Midbrain (tissue), 1 donor: ENCODE results near the gene ST3GAL2.

ENCODE experiments used
- DNase-seq: peaks from one replicate; lab custom pipeline; 2025; lab: John Stamatoyannopoulos, UW

ST3GAL2 gene, protein sequence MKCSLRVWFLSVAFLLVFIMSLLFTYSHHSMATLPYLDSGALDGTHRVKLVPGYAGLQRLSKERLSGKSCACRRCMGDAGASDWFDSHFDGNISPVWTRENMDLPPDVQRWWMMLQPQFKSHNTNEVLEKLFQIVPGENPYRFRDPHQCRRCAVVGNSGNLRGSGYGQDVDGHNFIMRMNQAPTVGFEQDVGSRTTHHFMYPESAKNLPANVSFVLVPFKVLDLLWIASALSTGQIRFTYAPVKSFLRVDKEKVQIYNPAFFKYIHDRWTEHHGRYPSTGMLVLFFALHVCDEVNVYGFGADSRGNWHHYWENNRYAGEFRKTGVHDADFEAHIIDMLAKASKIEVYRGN

DNA sequence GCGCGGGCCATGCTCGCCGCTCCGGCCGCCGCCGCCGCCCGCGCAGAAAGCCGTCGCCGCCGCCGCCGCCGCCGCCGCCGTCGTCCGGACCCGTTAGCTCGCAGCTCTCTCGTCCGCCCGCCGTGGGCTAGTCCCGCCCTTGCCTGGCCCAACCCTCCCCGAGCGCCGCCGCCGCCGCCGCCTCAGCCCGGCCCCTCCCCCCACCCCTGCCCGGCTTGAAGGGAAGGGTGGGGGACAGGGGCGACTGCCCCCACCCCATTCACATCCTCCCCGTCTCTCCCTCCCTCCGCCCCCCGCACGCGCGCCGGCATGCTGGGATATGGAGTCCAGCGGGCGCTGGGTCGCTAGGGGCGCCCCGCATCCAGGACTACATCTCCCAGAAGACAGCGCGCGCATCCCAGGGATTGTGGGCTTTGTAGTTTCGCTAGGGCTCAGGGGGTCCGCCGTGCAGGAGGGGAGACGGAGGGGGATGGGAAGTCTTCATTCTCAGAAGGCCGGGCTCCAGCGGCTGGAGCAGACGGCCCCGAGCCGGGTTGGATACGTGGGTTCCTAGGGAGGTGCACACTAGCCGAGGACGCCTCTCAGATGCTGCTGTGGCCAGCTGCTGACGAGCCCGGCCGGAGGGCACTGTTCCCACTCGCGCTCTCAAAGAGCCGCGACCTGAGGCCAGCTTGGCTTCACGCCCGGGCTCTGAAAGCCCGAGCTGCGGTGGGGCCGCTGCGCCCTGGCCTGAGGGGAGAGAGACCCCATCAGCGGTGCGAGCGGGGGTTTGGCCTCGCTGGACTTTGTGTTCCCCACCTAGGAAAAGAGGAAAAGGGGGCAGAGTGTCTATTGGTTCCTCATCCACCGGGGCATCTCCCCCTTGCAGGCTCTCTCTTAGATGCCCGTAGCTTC, at the start of gene ST3GAL2:
ST3GAL2 (minus strand) TSS at position 132 of the 894 bp plus-strand sequence. CDS start 40,570 bp downstream, outside the sequence.
- DNase-seq: peak; percentile 97

GRCh38 chr16:70484867-70485266, 46.0 kb upstream of the ST3GAL2 start:
- no peak for DNase-seq

GRCh38 chr16:70483426-70483825, 44.5 kb upstream of the ST3GAL2 start:
- no peak for DNase-seq

- DNase-seq: no peak
Measured at GRCh38 chr16:70482624-70483023, 43.7 kb upstream of the ST3GAL2 start.

GRCh38 chr16:70481929-70482536, 43.1 kb upstream of the ST3GAL2 start:
- no peak for DNase-seq

DNA sequence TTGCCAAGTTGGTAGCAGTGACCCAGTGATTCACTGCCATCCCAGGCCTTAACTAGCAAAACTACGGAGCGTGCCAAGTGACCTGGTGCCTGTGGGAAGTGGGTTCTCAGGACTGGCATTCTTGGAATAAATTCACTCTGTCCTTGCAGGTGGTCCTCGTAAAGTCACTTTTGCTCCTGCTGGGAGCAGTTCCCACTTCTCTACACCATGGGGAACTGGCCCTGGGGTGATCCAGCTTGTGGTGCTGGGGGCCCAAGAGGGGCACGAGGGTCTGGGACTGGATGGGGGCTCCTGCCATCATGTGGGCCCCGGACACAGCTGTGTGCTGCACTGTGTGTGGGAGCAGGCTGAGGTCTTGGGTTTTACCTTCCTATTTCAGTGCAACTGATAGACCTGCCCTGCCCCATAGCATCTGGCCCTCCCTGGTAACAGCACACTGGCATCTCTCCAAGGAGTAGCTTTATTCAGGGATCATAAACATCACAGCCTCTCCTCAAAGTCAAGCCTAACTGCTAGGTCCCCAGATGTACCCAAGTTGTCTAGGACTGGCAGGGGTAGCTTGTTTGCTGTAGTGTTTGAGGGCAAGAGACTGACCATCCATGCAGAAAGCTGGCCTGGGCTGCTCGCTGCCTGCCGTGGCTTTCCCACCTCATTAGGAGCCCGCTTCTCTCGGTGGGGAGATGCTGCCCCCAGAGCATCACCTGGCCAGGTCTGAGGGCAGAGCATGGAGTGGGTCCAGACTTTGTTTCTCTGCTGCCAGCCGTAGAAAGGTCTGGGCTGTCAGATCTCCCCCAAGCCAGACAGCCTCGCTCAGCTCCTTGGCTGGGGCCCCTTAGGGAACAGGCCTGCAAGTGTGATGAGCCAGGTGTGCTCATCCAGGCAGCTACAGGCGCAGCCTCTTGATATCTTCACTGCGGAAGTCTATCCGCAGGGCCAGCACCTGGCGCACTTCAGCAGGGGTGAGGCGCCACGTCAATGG, 41.5 kb upstream of the ST3GAL2 start:
- no peak for DNase-seq

DNA sequence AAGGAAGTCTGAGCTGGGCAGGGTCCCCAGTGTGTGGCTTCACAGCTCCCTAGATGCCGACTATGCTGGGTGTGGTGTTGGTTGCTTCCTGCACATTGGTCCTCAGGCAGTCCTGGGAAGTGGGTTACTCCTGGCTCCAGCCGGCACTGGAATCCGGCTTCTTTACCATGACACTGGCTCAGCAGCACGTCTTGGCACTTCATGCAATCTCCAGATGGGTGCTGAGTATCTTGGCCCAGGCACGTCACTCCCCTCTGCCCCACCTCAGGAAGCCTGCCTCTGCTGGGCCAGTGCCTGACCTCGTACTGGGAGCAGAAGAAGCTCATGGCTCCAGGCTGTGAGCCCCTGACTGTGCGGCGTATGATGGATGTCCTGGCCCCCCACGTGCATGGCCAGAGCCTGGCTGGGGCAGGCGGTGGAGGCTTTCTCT, 40.0 kb upstream of the ST3GAL2 start:
- DNase-seq: no peak

- no peak for DNase-seq
Measured at GRCh38 chr16:70478169-70478568, 39.3 kb upstream of the ST3GAL2 start.

- DNase-seq: no peak
Measured at GRCh38 chr16:70476272-70477020, 37.5 kb upstream of the ST3GAL2 start.

- DNase-seq: no peak
Measured at GRCh38 chr16:70475054-70475871, 36.4 kb upstream of the ST3GAL2 start.

DNA sequence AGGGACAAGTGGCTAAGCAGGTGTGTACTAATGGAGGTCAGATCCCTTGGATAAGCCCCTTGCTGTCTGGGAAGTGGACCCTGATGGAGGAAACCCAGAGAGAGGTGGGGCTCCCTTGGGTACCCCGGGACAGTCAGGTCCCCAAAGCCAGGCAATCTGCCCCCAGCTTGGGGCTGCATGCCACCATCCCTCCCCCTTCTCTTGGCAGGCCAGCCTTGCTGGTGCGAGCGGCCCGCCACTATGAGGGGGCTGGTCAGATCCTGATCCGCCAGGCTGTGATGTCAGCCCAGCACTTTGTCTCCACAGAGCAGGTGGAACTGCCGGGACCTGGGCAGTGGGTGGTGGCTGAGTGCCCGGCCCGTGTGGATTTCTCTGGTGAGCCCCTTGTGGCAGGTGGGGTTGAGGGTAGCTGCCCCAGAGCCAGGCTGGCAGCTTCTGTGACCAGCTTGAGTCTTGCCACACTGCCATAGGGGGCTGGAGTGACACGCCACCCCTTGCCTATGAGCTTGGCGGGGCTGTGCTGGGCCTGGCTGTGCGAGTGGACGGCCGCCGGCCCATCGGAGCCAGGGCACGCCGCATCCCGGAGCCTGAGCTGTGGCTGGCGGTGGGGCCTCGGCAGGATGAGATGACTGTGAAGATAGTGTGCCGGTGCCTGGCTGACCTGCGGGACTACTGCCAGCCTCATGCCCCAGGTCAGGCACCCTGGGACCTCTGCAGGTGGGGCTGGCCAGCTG, 35.6 kb upstream of the ST3GAL2 start:
- no peak for DNase-seq

DNA sequence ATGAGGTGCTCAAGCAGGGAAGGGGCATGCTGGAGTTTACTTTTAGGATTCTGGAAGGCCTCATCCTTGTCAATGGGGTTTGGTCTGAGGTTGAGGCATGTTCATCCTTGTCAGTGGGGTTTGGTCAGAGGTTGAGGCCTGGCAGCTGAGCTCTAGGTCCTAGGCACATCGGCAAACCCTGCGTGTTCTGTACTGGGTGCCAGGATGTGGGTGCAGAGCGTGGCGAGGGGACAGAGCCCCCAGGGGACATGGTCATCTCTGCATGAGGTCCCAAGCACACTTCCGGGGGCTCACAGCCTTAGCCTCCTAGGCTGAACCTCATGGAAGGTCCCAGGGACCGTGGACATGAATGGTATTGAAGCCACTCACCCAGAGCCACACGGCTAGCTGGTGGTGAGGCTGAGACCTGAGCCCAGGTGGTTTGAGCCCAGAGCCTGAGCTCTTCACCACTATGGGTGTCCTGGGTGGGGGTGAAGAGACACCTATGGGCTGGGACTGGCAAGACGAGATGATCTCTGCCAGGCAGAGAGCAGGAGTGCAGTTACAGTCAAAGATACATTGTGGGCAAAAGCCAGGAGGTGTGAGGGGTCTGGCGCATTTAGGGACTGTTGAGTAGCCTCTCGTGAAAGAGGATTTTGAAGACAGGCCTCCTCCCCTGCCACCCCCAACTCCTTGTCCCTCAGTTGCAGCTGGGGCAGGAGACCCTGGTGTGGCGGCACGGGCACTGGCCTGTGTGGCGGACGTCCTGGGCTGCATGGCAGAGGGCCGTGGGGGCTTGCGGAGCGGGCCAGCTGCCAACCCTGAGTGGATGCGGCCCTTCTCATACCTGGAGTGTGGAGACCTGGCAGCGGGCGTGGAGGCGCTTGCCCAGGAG, 34.8 kb upstream of the ST3GAL2 start:
- DNase-seq: no peak

DNA sequence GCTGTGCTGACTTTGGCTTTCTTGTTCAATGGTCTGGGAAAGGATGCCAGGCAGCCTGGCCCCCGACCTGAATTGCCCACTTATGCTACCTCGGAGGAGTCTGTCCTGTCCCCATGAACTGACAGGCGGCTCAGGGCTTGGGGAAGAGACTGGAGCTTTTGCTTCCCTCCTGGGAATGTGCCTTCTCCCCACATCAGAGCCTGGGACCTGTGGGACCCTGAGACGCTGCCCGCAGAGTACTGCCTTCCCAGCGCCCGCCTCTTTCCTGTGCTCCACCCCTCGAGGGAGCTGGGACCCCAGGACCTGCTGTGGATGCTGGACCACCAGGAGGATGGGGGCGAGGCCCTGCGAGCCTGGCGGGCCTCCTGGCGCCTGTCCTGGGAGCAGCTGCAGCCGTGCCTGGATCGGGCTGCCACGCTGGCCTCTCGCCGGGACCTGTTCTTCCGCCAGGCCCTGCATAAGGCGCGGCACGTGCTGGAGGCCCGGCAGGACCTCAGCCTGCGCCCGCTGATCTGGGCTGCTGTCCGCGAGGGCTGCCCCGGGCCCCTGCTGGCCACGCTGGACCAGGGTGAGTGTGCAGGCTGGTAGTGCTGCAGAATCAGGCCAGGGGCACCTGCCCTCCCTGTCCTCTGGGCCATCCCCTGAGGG, 34.0 kb upstream of the ST3GAL2 start:
- no peak for DNase-seq

DNA sequence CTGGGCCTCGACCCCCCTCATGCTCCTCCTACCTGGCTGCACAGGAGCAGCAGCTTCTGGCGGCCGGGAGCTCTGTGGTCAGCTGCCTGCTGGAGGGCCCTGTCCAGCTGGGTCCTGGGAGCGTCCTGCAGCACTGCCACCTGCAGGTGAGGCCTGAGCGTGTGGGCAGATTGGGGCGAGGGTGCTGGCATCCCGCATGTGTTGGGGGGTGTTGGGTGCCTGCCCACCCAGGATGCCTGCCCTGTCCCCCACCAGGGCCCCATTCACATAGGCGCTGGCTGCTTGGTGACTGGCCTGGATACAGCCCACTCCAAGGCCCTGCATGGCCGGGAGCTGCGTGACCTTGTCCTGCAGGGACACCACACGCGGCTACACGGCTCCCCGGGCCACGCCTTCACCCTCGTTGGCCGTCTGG, 32.0 kb upstream of the ST3GAL2 start:
- no peak for DNase-seq

DNA sequence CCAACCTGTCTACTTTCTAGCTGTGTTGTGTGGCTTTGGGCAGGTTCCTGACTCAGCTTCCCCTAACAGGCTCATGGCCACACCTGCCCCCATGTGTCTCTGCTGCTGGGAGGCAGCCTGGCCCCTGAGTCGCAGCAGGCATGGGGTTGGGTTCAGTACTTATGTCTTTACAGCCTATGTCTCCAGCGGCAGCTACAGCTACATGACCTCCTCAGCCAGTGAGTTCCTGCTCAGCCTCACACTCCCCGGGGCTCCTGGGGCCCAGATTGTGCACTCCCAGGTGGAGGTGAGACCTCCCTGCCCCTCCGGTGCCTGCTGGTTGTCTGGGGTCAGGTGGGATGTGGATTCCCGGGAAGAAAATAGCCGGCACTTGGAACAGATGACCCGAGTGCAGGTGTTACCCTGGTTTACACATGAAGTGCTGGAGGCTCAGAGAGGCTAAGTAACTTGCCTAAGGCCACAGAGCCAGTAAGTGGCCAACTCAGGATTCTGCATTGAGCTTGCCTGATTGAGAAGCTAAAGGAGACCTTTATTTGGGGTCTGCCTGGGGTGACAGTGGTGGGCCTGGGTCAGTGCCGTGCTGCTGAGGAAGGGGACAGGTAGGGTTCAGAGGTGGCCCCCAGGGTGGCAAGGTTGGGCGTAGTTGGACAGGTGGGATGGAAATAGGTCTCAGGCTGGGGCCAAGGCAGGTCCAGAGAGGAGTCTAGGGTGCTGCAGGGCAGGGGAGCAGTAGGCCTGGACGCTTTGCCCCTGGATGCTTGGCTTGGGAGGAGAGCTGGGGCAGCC, 31.4 kb upstream of the ST3GAL2 start:
- no peak for DNase-seq

- DNase-seq: no peak
Measured at GRCh38 chr16:70468776-70469525, 30.1 kb upstream of the ST3GAL2 start.
